MCF 10A (cell line): ENCODE measurements around the gene BPIFA2. TPM values are rescaled to one million over a fixed set of nuclear protein-coding genes. Genes with fewer than 3 reads are reported as not detected.

Experiments
- BruUV-seq: library from RNA; stranded (reverse); fragments of 400-500 nt; replicated peaks from 2 replicates; lab custom pipeline; 2021; lab: Mats Ljungman, UMichigan
- CTCF ChIA-PET: fragments of 300-600 bp; sonication (Branson Sonifier 250); formaldehyde crosslinking; extraction: SDS; loops from one replicate; lab custom pipeline; 2021; ENCODE audit warnings: antibody characterized with exemption, inconsistent platforms; lab: Yijun Ruan, JAX
- POLR2A ChIA-PET: fragments of 300-600, 350-650 bp; sonication (Branson Sonifier 250); formaldehyde crosslinking; extraction: SDS; loops from one replicate; lab custom pipeline; 2020; ENCODE audit warnings: antibody characterized with exemption, inconsistent platforms; lab: Yijun Ruan, JAX
- DNase-seq: peaks from one replicate; pipeline ENCODE4 v3.0.0-alpha.2; 2018; ENCODE audit not compliant: unreplicated experiment
- H3K27ac Mint-ChIP-seq: one replicate; pipeline ENCODE4 v1.8.0; 2022; ENCODE audit warnings: mild to moderate bottlenecking, low read depth, mixed read lengths; ENCODE audit not compliant: unreplicated experiment
- H3K27me3 Mint-ChIP-seq: one replicate; pipeline ENCODE4 v1.8.0; 2022; ENCODE audit warnings: mixed read lengths; ENCODE audit not compliant: insufficient read depth, unreplicated experiment
- H3K36me3 Mint-ChIP-seq: one replicate; pipeline ENCODE4 v1.8.0; 2022; ENCODE audit warnings: mild to moderate bottlenecking, moderate library complexity, mixed read lengths; ENCODE audit not compliant: insufficient read depth, unreplicated experiment
- H3K4me1 Mint-ChIP-seq: one replicate; pipeline ENCODE4 v1.8.0; 2022; ENCODE audit warnings: mixed read lengths; ENCODE audit not compliant: insufficient read depth, unreplicated experiment
- H3K4me3 Mint-ChIP-seq: one replicate; pipeline ENCODE4 v1.8.0; 2022; ENCODE audit warnings: mild to moderate bottlenecking, moderate library complexity, mixed read lengths; ENCODE audit not compliant: unreplicated experiment
- H3K9me3 Mint-ChIP-seq: one replicate; pipeline ENCODE4 v1.8.0; 2022; ENCODE audit warnings: mixed read lengths; ENCODE audit not compliant: unreplicated experiment
- intact Hi-C: fragments of 100-400 bp; cut with micrococcal nuclease; formaldehyde crosslinking; loops from 2 replicates; pipeline ENCODE4 v1.14.1; 2022
- total RNA-seq: library from RNA; stranded (reverse); gene quantifications from 2 replicates; pipeline ENCODE4 v1.2.3, GENCODE V29; 2022
- TF ChIP-seq, protein P1 (sequence below): fragments of 200-600 bp; IDR thresholded peaks from one replicate; pipeline ENCODE4 v1.8.0; 2022; ENCODE audit warnings: antibody characterized with exemption, mild to moderate bottlenecking; ENCODE audit not compliant: unreplicated experiment

BPIFA2 gene
- total RNA-seq, 1 experiment from 2014 or later = not detected

DNA sequence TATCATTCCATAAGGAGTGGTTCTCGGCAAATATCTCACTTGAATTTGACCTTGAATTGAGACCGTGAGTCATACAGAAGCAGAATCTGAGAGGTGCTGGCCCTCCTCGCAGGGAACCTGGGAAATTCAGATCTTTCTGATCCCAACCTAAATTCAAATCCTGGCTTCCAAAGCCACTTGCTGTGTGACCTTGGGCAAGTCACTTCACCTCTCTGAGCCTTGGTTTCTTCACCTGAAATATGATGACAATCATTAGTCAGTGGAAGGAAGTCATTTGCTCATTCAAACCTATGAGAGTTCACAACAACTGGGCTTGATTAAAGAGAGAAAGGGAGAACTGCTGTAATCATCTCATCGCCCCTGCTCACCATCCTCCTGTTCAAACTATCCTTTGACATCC lies 56.4 kb downstream of the BPIFA2 start:
- no peaks in the 10 kb centered on the region for H3K4me1 Mint-ChIP-seq
- peaks cover 8% of the 10 kb centered on the region for H3K9me3 Mint-ChIP-seq
- TF ChIP-seq, protein P1, sequence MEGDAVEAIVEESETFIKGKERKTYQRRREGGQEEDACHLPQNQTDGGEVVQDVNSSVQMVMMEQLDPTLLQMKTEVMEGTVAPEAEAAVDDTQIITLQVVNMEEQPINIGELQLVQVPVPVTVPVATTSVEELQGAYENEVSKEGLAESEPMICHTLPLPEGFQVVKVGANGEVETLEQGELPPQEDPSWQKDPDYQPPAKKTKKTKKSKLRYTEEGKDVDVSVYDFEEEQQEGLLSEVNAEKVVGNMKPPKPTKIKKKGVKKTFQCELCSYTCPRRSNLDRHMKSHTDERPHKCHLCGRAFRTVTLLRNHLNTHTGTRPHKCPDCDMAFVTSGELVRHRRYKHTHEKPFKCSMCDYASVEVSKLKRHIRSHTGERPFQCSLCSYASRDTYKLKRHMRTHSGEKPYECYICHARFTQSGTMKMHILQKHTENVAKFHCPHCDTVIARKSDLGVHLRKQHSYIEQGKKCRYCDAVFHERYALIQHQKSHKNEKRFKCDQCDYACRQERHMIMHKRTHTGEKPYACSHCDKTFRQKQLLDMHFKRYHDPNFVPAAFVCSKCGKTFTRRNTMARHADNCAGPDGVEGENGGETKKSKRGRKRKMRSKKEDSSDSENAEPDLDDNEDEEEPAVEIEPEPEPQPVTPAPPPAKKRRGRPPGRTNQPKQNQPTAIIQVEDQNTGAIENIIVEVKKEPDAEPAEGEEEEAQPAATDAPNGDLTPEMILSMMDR = no peak
- no TSS peak for BruUV-seq
- no peak for DNase-seq
- intact Hi-C loops = no loop called here
- H3K36me3 Mint-ChIP-seq = no peaks in the 10 kb centered on the region
- no peak overlapping the region for H3K27ac Mint-ChIP-seq
- H3K27me3 Mint-ChIP-seq = peaks cover 65% of the 10 kb centered on the region
- ChIA-PET POLR2A (no interaction called here), CTCF (no interaction called here)
- no peak overlapping the region for H3K4me3 Mint-ChIP-seq

DNA sequence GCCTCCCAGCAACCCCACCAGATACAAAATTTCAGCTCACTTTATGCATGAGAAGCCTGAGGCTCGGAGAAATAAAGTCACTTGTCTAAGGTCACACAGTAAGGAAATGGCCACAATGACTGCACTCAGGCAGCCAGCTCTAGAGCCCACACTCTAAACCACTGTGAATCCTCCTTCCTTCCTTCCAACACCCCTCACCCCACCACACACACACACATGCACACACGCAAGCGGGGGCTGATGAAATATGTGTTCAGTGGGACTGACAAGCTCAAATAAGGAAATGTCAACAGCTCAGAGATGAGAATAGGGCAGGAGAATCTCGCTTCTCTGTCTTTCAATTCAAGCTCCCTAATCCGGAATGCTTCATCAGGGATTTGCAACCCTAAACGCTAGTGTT lies 61.9 kb downstream of the BPIFA2 start:
- no peak overlapping the region for H3K4me3 Mint-ChIP-seq
- peaks cover 8% of the 10 kb centered on the region for H3K9me3 Mint-ChIP-seq
- no peak for DNase-seq
- CTCF ChIA-PET = interaction anchor here (0.5 to 0.8 kb wide), 4 partner anchors 229 to 1384 kb away, joined by 3 read pairs; no protein-coding TSS in a partner anchor
- no peaks in the 10 kb centered on the region for H3K36me3 Mint-ChIP-seq
- TF ChIP-seq, protein P1 = no peak
- H3K4me1 Mint-ChIP-seq = no peaks in the 10 kb centered on the region
- intact Hi-C loops = no loop called here
- H3K27me3 Mint-ChIP-seq = peaks cover 77% of the 10 kb centered on the region
- BruUV-seq = no TSS peak
- H3K27ac Mint-ChIP-seq = no peak overlapping the region
- POLR2A ChIA-PET = no interaction called here

Other genes starting within 250 kb of the BPIFA2 start
- gene SUN5, start 163.7 kb upstream of the BPIFA2 start, total RNA-seq = not detected in 2 replicates
- gene BPIFB2, start 160.5 kb upstream of the BPIFA2 start, total RNA-seq = not detected in 2 replicates
- not detected in 2 replicates for gene BPIFB6, start 136.5 kb upstream of the BPIFA2 start, total RNA-seq
- gene BPIFB3, start 114.3 kb upstream of the BPIFA2 start, total RNA-seq = not detected in 2 replicates
- gene BPIFB4, start 88.5 kb upstream of the BPIFA2 start, total RNA-seq = not detected in 2 replicates
- gene BPIFA3, start 49.2 kb downstream of the BPIFA2 start, total RNA-seq = not detected in 2 replicates
- not detected in 2 replicates for gene BPIFA1, start 67.8 kb downstream of the BPIFA2 start, total RNA-seq
- not detected in 2 replicates for gene BPIFB1, start 115.1 kb downstream of the BPIFA2 start, total RNA-seq
- gene CDK5RAP1, start 233.4 kb downstream of the BPIFA2 start, total RNA-seq = 41.0 and 45.0 TPM in 2 replicates